Activated B cell treated with CpG ODN at 0.5 μM for 24 hours (primary cell): ENCODE results near the gene TXNDC11. TPM values are rescaled to one million over a fixed set of nuclear protein-coding genes. Genes with fewer than 3 reads are reported as not detected.

Experiments
- ATAC-seq: fragments of 200-7000 bp; cut with Tn5 transposase; one replicate; pipeline ENCODE4 v1.10.0; 2021; ENCODE audit warnings: low read depth, mild to moderate bottlenecking, moderate library complexity
- CTCF ChIA-PET: fragments of 350-600 bp; sonication (Branson Sonifier 250); formaldehyde crosslinking; loops from one replicate; lab custom pipeline; 2021; ENCODE audit warnings: antibody characterized with exemption; lab: Charles Lee
- POLR2A ChIA-PET: fragments of 350-600 bp; sonication (Branson Sonifier 250); formaldehyde crosslinking; loops from one replicate; lab custom pipeline; 2021; ENCODE audit warnings: antibody characterized with exemption; lab: Charles Lee
- DNase-seq: peaks from one replicate; pipeline ENCODE4 v3.0.0; 2022
- H3K27ac Mint-ChIP-seq: one replicate; pipeline ENCODE4 v1.8.0; 2020; ENCODE audit warnings: mixed read lengths
- H3K27me3 Mint-ChIP-seq: one replicate; pipeline ENCODE4 v1.8.0; 2021; ENCODE audit warnings: mixed read lengths
- H3K36me3 Mint-ChIP-seq: one replicate; pipeline ENCODE4 v1.8.0; 2021; ENCODE audit warnings: low read depth, mixed read lengths
- H3K4me1 Mint-ChIP-seq: one replicate; pipeline ENCODE4 v1.8.0; 2021; ENCODE audit warnings: mixed read lengths
- H3K4me3 Mint-ChIP-seq: one replicate; pipeline ENCODE4 v1.8.0; 2020; ENCODE audit warnings: mild to moderate bottlenecking, mixed read lengths
- H3K9me3 Mint-ChIP-seq: one replicate; pipeline ENCODE4 v1.8.0; 2020; ENCODE audit warnings: mixed read lengths
- CTCF ChIP-seq: fragments of 200-600 bp; IDR thresholded peaks from one replicate; pipeline ENCODE4 v1.8.0; 2022; ENCODE audit warnings: antibody characterized with exemption, mild to moderate bottlenecking
- intact Hi-C: fragments of 100-400 bp; cut with micrococcal nuclease; formaldehyde crosslinking; loops from one replicate; pipeline ENCODE4 v1.15.1; 2024
- total RNA-seq: library from RNA; stranded (reverse); gene quantifications from 2 replicates; pipeline ENCODE4 v1.2.3, GENCODE V29; 2022

TXNDC11 gene
- total RNA-seq, 1 donor from 2014 or later: 63.2 TPM

DNA sequence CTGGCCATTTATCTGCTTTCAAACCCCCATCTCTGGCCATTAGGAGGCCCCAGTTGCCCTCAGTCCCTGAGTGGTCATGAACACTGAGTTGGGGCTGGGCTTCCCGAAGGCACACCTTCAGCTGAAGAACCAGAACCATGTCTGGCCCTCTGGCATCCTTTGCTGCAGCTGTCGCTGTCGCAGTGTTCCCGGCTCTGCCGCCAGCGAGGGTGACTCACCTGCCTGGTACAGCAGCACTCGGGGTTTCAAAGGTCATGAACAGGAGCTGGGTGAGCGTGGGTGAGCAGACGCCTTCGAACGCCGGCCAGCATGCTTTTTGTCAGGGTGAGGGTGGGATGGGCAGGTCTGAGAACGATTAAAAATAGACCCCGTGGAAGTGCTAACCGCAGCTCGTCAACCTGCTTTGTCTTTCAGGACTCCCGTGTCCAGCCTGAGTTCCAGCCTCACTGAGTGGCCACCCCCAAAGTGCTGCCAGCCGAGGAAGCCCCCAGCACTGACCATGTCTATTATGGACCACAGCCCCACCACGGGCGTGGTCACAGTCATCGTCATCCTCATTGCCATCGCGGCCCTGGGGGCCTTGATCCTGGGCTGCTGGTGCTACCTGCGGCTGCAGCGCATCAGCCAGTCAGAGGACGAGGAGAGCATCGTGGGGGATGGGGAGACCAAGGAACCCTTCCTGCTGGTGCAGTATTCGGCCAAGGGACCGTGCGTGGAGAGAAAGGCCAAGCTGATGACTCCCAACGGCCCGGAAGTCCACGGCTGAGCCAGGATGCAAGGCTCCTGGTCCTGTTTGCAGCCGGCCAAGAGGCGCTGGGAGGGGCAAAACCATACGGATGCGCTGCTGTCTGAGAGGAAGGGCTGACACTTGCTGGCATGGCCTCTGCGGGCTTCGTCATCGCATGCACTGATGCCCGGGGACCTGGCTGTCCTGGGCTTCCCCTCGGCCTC lies 66.8 kb downstream of the TXNDC11 start:
- TF ChIP-seq CTCF: no peak
- H3K27me3 Mint-ChIP-seq: no peaks in the 10 kb centered on the region
- peak overlapping the region; percentile 83 for H3K27ac Mint-ChIP-seq
- peaks cover 98% of the 10 kb centered on the region for H3K4me1 Mint-ChIP-seq
- peaks cover 63% of the 10 kb centered on the region for H3K36me3 Mint-ChIP-seq
- intact Hi-C loops: loop anchor here (10.0 kb wide), 1 partner anchor 801 kb away; the partner anchor contains the start of gene CIITA
- DNase-seq: no peak
- ChIA-PET POLR2A (interaction anchor here (0.7 kb wide), 1 partner anchor 24 kb away, joined by 5 read pairs; no protein-coding TSS in a partner anchor), CTCF (no interaction called here)
- no peaks in the 10 kb centered on the region for H3K9me3 Mint-ChIP-seq
- peak overlapping the region; percentile 38 for H3K4me3 Mint-ChIP-seq
- ATAC-seq: no peak

DNA sequence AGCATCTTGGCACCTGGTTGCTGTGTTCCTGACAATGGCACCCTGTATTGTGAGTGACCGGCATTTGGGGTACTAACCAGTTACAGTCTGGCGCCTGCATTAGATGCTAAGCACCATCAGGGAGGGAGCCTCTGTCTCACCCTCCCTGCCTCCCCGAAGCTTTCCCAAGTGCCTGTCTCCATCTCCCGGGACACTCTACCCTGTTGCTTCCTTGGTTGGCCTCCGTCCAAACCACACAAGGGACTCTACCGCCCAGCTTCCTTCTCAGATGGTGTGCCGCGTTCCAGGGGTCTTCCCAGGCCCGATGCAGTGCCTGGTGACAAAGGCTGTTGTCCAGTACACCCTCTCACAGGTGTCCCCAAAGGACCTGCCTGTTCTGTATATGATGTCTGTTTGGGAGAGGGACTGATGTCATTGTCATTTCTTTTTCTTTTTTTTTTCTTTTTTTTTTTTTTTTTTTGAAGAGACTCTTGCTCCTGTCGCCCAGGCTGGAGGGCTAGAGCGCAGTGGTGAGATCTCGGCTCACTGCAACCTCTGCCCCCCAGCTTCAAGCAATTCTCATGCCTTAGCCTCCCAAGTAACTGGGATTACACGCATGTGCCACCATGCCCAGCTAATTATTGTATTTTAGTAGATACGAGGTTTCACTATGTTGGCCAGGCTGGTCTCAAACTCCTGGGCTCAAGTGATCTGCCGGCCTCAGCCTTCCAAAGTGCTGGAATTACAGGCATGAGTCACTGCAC lies 67.7 kb downstream of the TXNDC11 start:
- ATAC-seq: no peak
- ChIA-PET CTCF (no interaction called here), POLR2A (interaction anchor here (0.7 kb wide), 3 partner anchors 13 to 734 kb away, joined by 4 to 5 read pairs (median 5); no protein-coding TSS in a partner anchor)
- Mint-ChIP-seq H3K27ac (peak overlapping the region; percentile 82), H3K4me3 (peak overlapping the region; percentile 5), H3K4me1 (peaks cover 98% of the 10 kb centered on the region), H3K27me3 (no peaks in the 10 kb centered on the region), H3K36me3 (peaks cover 57% of the 10 kb centered on the region), H3K9me3 (no peaks in the 10 kb centered on the region)
- no peak for DNase-seq
- intact Hi-C loops: loop anchor here (10.0 kb wide), 1 partner anchor 800 kb away; the partner anchor contains the start of gene CIITA
- no peak for TF ChIP-seq CTCF

DNA sequence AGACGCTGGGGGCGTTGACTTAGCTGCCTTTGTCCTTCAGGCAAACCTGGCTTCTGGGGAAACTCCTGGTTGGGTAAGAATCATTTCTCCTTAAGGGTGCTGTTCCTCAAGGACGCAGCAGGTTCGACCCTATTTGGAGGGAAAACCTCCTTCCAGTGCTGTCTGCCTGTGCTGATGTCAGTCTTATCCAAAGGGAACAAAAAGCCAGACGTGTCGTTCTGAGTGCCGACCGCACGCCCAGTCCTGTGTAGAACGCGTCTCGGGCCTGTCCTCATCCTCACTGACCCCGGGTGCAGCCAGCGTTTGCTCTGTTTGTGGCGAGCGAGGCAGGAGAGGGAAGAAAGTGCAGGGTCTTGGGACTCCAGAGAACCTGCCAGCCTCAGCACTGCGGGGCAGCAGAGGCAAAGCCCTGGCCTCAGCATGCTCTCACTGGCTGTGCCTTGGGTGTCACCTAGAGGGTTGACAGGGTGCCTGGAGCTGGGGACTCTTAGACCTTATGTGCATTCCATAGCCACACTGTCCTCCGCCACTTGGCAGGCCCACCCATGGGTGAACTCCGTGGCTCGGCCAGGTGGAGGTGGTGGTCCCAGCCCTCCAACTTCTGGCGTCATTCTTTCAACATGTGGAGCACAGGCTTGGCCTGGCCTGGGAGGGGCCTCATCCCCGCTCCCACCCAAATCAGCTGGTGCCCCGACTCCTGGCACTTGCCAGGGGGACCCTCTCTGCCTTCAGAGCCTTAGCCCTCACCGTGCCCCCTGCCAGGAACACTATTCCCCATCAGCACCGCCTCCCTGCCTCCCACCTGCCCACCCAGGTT lies 68.4 kb downstream of the TXNDC11 start:
- peak overlapping the region; percentile 82 for H3K27ac Mint-ChIP-seq
- H3K4me3 Mint-ChIP-seq: no peak overlapping the region
- POLR2A ChIA-PET: interaction anchor here (0.7 kb wide), 2 partner anchors 14 to 733 kb away, joined by 4 to 5 read pairs; no protein-coding TSS in a partner anchor
- DNase-seq (no peak), ATAC-seq (no peak)
- peaks cover 97% of the 10 kb centered on the region for H3K4me1 Mint-ChIP-seq
- no peak for TF ChIP-seq CTCF
- H3K36me3 Mint-ChIP-seq: peaks cover 50% of the 10 kb centered on the region
- H3K27me3 Mint-ChIP-seq: no peaks in the 10 kb centered on the region
- intact Hi-C loops: loop anchor here (10.0 kb wide), 1 partner anchor 799 kb away; the partner anchor contains the start of gene CIITA
- CTCF ChIA-PET: no interaction called here
- H3K9me3 Mint-ChIP-seq: no peaks in the 10 kb centered on the region

DNA sequence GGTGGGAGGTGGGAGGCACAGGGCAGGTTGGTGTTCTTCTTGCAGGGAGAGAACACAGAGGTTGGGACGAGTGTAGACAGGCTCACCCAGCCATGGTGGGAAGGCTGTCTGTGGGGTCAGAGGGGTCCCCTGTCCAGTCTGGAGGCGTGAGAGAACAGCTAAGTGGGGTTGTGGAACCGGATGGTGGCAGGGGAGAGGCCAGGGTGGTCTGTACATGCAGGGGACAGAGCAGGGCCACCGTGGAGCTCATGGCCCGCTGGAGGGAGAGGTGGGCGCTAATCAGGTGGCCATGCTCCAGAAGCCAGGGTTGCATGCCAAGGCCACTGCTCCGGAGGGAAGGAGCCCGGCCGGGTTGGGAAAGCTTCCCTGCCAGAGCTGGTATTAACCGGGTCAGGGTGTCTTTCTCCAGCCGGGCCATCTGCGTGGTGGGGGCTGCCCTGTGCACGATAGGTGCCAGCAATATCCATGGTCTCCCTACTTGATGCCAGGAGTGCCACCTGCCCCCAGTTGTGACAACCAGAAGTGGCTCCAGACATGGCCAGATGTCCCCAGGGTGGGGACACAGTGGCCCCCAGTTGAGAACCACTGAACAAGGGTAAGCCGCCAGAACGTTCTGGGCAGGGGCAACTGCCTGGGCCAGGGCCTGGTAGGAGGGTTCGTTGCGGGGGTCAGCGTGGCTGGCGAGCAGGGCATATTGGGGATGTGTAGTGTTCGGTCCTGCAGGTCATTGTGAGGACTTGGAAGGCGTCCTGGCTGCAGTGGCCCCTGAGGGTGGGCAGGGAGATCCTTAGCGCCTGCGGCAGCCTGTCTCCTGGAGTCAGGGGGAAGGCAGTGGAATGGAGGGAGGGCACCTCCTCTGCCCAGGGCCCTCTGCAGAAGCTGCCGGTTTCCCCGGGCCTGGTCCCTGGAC lies 69.3 kb downstream of the TXNDC11 start:
- no peaks in the 10 kb centered on the region for H3K27me3 Mint-ChIP-seq
- no peaks in the 10 kb centered on the region for H3K9me3 Mint-ChIP-seq
- intact Hi-C loops: loop anchor here (10.0 kb wide), 1 partner anchor 799 kb away; the partner anchor contains the start of gene CIITA
- TF ChIP-seq CTCF: no peak
- ChIA-PET POLR2A (interaction anchor here (0.6 to 2.3 kb wide), 4 partner anchors 8 to 803 kb away, joined by 3 to 5 read pairs (median 5); no protein-coding TSS in a partner anchor), CTCF (no interaction called here)
- peak overlapping the region; percentile 74 for H3K4me3 Mint-ChIP-seq
- ATAC-seq (no peak), DNase-seq (no peak)
- H3K4me1 Mint-ChIP-seq: peaks cover 89% of the 10 kb centered on the region
- H3K36me3 Mint-ChIP-seq: peaks cover 42% of the 10 kb centered on the region
- peak overlapping the region; percentile 89 for H3K27ac Mint-ChIP-seq
